ACC112 (cell line): ENCODE results near the gene STYXL2.

Experiments
- H2AFZ ChIP-seq: fragments of 200-600 bp; sonication (generic); one replicate; pipeline ENCODE4 v1.6.0; 2017; ENCODE audit warnings: antibody characterized with exemption, low read length; ENCODE audit not compliant: unreplicated experiment
- H3K27ac ChIP-seq: fragments of 200-600 bp; sonication (generic); 2 replicates; pipeline ENCODE4 v1.5.1; 2014; ENCODE audit warnings: low read depth, mild to moderate bottlenecking, antibody characterized with exemption, low read length, moderate library complexity
- H3K27me3 ChIP-seq: fragments of 200-600 bp; sonication (generic); 2 replicates; pipeline ENCODE4 v1.6.1; 2014; ENCODE audit warnings: mild to moderate bottlenecking, antibody characterized with exemption, low read length, moderate library complexity, mixed read lengths; ENCODE audit not compliant: insufficient read depth
- H3K36me3 ChIP-seq: fragments of 200-600 bp; sonication (generic); 2 replicates; pipeline ENCODE4 v1.6.1; 2016; ENCODE audit warnings: mild to moderate bottlenecking, antibody characterized with exemption, low read length, moderate library complexity, mixed read lengths; ENCODE audit not compliant: insufficient read depth
- H3K4me1 ChIP-seq: fragments of 200-600 bp; sonication (generic); one replicate; pipeline ENCODE4 v1.6.1; 2016; ENCODE audit warnings: low read length, mixed read lengths; ENCODE audit not compliant: insufficient read depth, unreplicated experiment, control insufficient read depth
- H3K4me3 ChIP-seq: fragments of 200-600 bp; sonication (generic); 2 replicates; pipeline ENCODE4 v1.5.1; 2014; ENCODE audit warnings: mild to moderate bottlenecking, low read depth, low read length
- H3K79me2 ChIP-seq: fragments of 200-600 bp; sonication (generic); one replicate; pipeline ENCODE4 v1.6.0; 2016; ENCODE audit warnings: low read length; ENCODE audit not compliant: control insufficient read depth, unreplicated experiment, insufficient read depth

STYXL2 gene

GRCh38 chr1:167106119-167106461 lies 12.2 kb downstream of the STYXL2 start:
- Histone ChIP-seq H2AFZ (no peak overlapping the region), H3K4me3 (no peak overlapping the region)

GRCh38 chr1:167107456-167107855 lies 13.6 kb downstream of the STYXL2 start:
- H3K36me3 ChIP-seq: no peaks in the 10 kb centered on the region

More at GRCh38 chr1:167106119-167106461, 12.2 kb downstream of the STYXL2 start:
- no peaks in the 10 kb centered on the region for H3K79me2 ChIP-seq
- H3K4me1 ChIP-seq: no peaks in the 10 kb centered on the region
- no peak overlapping the region for H3K27ac ChIP-seq
- H3K27me3 ChIP-seq: peaks cover 64% of the 10 kb centered on the region
- no peaks in the 10 kb centered on the region for H3K36me3 ChIP-seq

GRCh38 chr1:167109125-167109524 lies 15.2 kb downstream of the STYXL2 start:
- Histone ChIP-seq H3K4me3 (no peak overlapping the region), H3K36me3 (no peaks in the 10 kb centered on the region), H2AFZ (no peak overlapping the region), H3K79me2 (no peaks in the 10 kb centered on the region), H3K27me3 (peaks cover 63% of the 10 kb centered on the region), H3K4me1 (no peaks in the 10 kb centered on the region), H3K27ac (no peak overlapping the region)

More at GRCh38 chr1:167107456-167107855, 13.6 kb downstream of the STYXL2 start:
- H3K4me3 ChIP-seq: no peak overlapping the region
- H3K79me2 ChIP-seq: no peaks in the 10 kb centered on the region
- no peak overlapping the region for H3K27ac ChIP-seq
- peaks cover 66% of the 10 kb centered on the region for H3K27me3 ChIP-seq
- H2AFZ ChIP-seq: no peak overlapping the region
- H3K4me1 ChIP-seq: no peaks in the 10 kb centered on the region

- no peaks in the 10 kb centered on the region for H3K36me3 ChIP-seq
Measured at GRCh38 chr1:167110586-167110985, 16.7 kb downstream of the STYXL2 start.

GRCh38 chr1:167111868-167112709 lies 18.2 kb downstream of the STYXL2 start:
- H3K4me3 ChIP-seq: no peak overlapping the region
- peaks cover 71% of the 10 kb centered on the region for H3K27me3 ChIP-seq
- H3K36me3 ChIP-seq: no peaks in the 10 kb centered on the region
- no peaks in the 10 kb centered on the region for H3K4me1 ChIP-seq
- H3K27ac ChIP-seq: no peak overlapping the region
- H3K79me2 ChIP-seq: no peaks in the 10 kb centered on the region
- H2AFZ ChIP-seq: no peak overlapping the region

More at GRCh38 chr1:167110586-167110985, 16.7 kb downstream of the STYXL2 start:
- H3K4me3 ChIP-seq: no peak overlapping the region
- H3K4me1 ChIP-seq: no peaks in the 10 kb centered on the region
- H2AFZ ChIP-seq: no peak overlapping the region
- peaks cover 64% of the 10 kb centered on the region for H3K27me3 ChIP-seq
- no peaks in the 10 kb centered on the region for H3K79me2 ChIP-seq
- H3K27ac ChIP-seq: no peak overlapping the region

- no peak overlapping the region for H3K27ac ChIP-seq
- no peaks in the 10 kb centered on the region for H3K36me3 ChIP-seq
- H3K4me3 ChIP-seq: no peak overlapping the region
- H3K27me3 ChIP-seq: peaks cover 78% of the 10 kb centered on the region
- H3K79me2 ChIP-seq: no peaks in the 10 kb centered on the region
- no peaks in the 10 kb centered on the region for H3K4me1 ChIP-seq
- H2AFZ ChIP-seq: no peak overlapping the region
Measured at GRCh38 chr1:167114725-167115124, 20.9 kb downstream of the STYXL2 start.

GRCh38 chr1:167115655-167116054 lies 21.8 kb downstream of the STYXL2 start:
- Histone ChIP-seq H3K4me1 (no peaks in the 10 kb centered on the region), H3K27ac (no peak overlapping the region), H3K27me3 (peaks cover 83% of the 10 kb centered on the region), H3K36me3 (no peaks in the 10 kb centered on the region), H3K4me3 (no peak overlapping the region), H3K79me2 (no peaks in the 10 kb centered on the region), H2AFZ (no peak overlapping the region)

- Histone ChIP-seq H3K4me1 (no peaks in the 10 kb centered on the region), H3K79me2 (no peaks in the 10 kb centered on the region), H3K27me3 (peaks cover 82% of the 10 kb centered on the region), H3K27ac (no peak overlapping the region), H2AFZ (no peak overlapping the region), H3K36me3 (no peaks in the 10 kb centered on the region), H3K4me3 (no peak overlapping the region)
Measured at GRCh38 chr1:167116174-167116573, 22.3 kb downstream of the STYXL2 start.

- H3K27ac ChIP-seq: no peak overlapping the region
- no peaks in the 10 kb centered on the region for H3K79me2 ChIP-seq
- no peaks in the 10 kb centered on the region for H3K36me3 ChIP-seq
- no peak overlapping the region for H2AFZ ChIP-seq
- no peak overlapping the region for H3K4me3 ChIP-seq
- H3K27me3 ChIP-seq: peaks cover 85% of the 10 kb centered on the region
- no peaks in the 10 kb centered on the region for H3K4me1 ChIP-seq
Measured at GRCh38 chr1:167117225-167117624, 23.4 kb downstream of the STYXL2 start.

- no peaks in the 10 kb centered on the region for H3K36me3 ChIP-seq
- H3K4me3 ChIP-seq: no peak overlapping the region
- no peaks in the 10 kb centered on the region for H3K79me2 ChIP-seq
- no peaks in the 10 kb centered on the region for H3K4me1 ChIP-seq
- H3K27me3 ChIP-seq: peaks cover 87% of the 10 kb centered on the region
- no peak overlapping the region for H3K27ac ChIP-seq
- no peak overlapping the region for H2AFZ ChIP-seq
Measured at GRCh38 chr1:167118188-167118587, 24.3 kb downstream of the STYXL2 start.

GRCh38 chr1:167119696-167120095 lies 25.8 kb downstream of the STYXL2 start:
- Histone ChIP-seq H3K27ac (no peak overlapping the region), H3K4me1 (no peaks in the 10 kb centered on the region), H3K27me3 (peaks cover 74% of the 10 kb centered on the region), H3K36me3 (no peaks in the 10 kb centered on the region), H3K79me2 (no peaks in the 10 kb centered on the region), H2AFZ (no peak overlapping the region), H3K4me3 (no peak overlapping the region)
